Activated T-cell treated with anti-CD3 and anti-CD28 coated beads for 4 hours (primary cell): ENCODE data around the gene DLG2.

ENCODE experiments used
- DNase-seq: peaks from one replicate; pipeline ENCODE4 v3.0.0-alpha.2; 2020

The DLG2 gene

GRCh38 chr11:83862691-83863090, 1764.5 kb downstream of the DLG2 start:
- no peak for DNase-seq

GRCh38 chr11:83862033-83862432, 1765.1 kb downstream of the DLG2 start:
- no peak for DNase-seq

DNA sequence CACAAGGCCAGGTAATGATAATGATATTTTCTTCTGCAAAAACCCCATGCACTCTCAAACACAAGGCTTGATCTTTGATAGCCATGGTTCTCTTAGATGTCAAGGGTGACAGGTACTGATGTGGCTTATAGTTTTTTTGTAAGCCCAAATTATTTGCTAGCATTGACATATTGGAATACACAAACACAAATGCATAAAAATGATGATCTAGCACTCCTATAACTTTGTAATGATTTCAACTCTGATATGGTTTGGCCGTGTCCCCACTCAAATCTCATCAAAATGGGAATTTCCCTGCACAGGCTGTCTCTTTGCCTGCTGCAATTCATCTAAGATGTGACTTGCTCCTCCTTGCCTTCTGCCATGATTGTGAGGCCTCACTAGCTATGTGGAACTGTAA, 1768.5 kb downstream of the DLG2 start:
- no peak for DNase-seq

- no peak for DNase-seq
Measured at GRCh38 chr11:83855237-83855636, 1771.9 kb downstream of the DLG2 start.

DNA sequence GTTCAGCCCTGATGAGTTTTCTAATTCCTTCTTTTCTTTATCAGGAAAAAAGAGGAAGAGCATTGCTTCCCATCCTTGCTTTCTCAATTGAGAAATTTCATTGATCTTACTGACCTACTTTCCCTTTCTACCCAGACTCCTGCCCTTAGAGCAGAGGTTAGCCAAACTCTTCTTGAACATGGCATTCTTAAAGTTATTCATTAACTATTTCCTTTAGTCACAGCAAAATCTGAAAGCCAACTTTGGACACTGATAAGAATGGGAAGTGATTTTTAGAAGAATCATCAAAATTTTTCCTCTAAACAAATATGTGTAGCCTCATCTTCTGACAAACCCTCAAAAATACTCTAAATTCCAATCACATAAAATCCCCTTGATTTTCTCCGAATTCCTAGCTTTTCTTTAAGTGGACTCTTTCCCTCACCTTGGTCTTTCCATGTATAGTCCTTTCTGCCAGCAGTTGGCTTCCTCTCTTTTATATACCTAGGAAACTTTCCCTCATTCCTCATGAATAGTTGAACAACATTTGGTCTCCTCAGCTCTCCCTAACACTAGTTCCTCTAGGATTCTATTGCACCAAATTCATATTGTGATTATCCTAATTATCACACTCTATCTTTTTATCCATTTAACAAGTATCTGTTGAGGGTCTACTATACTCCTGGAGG, 1774.2 kb downstream of the DLG2 start:
- no peak for DNase-seq

DNA sequence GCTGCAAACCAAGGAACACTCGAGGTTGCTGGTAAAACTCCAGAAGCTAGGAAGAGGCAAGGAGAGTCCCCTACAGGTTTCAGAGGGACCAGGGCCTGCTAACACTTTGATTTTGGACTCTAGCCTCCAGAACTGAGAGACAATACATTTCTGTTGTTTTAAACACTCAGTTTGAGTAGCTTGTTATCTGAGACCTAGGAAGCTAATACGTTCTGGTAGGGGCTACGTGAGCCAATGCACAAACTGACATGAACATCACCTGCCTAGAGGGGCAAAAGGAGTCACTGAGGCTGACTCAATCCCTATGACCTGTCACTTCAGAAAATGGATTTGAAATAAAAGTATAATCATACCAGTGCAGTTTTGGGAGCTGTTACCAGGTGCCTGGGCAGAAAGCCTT, 1775.1 kb downstream of the DLG2 start:
- DNase-seq: no peak

- no peak for DNase-seq
Measured at GRCh38 chr11:83847467-83848034, 1779.6 kb downstream of the DLG2 start.

- DNase-seq: no peak
Measured at GRCh38 chr11:83845797-83846196, 1781.3 kb downstream of the DLG2 start.

DNA sequence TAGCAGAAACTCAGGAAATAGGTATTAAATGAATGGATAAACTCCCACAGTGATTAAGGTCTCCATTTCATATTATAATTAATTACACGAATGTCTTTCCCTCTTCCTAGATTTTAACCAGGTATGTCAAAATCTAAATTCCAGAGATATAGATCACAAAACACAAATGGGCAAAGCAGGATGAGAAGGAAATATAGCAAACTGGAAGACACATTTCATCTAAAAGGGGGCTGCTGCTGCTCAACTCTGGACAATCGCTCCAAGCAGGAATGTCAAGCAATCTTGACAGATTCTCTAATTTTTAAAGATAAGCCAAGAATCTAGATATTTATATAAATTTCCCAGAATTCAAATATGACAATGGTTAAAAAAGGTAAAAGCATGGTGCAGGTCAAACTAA, 1786.8 kb downstream of the DLG2 start:
- DNase-seq: no peak

- DNase-seq: no peak
Measured at GRCh38 chr11:83836883-83837654, 1790.1 kb downstream of the DLG2 start.

DNA sequence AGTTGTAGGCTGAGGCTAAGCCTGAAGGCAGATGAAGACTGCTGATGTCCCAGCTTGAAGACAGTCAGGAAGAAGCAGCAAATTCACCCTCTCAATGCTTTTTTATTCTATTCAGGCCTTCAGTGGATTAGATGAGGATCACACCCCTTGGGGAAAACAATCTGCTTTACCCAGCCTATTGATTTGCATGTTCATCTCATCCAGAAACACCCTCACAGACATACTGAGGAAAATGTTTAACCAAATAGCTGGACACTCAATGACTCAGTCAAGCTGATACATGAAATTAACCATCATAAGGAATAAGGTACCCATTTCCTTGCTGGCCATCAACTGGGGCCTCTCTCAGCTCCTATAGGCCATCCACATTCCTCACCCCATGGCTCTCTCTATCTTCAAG, 1791.1 kb downstream of the DLG2 start:
- DNase-seq: no peak

GRCh38 chr11:83835423-83835822, 1791.7 kb downstream of the DLG2 start:
- DNase-seq: no peak

- DNase-seq: no peak
Measured at GRCh38 chr11:83831929-83832328, 1795.2 kb downstream of the DLG2 start.

- DNase-seq: no peak
Measured at GRCh38 chr11:83827940-83828554, 1799.1 kb downstream of the DLG2 start.

DNA sequence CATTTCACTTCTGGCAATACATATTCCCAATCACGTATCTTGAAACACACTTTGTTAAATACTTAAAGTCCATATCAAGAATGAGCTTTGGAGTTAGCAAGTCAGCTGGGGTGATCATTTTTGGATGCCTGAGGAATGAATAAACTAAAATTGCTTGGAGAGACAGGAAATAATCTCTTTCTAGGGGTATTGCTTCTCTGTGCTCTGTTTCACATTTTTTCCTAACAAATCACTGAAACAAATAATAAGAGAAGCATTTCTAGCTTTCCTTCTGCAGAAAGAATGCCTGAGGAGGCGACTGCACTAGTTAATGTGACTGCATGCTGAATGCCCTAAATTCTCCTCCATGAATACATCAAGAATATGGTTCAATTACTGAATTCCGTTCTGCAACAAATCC, 1799.6 kb downstream of the DLG2 start:
- DNase-seq: no peak

GRCh38 chr11:83826078-83826477, 1801.1 kb downstream of the DLG2 start:
- DNase-seq: no peak

DNA sequence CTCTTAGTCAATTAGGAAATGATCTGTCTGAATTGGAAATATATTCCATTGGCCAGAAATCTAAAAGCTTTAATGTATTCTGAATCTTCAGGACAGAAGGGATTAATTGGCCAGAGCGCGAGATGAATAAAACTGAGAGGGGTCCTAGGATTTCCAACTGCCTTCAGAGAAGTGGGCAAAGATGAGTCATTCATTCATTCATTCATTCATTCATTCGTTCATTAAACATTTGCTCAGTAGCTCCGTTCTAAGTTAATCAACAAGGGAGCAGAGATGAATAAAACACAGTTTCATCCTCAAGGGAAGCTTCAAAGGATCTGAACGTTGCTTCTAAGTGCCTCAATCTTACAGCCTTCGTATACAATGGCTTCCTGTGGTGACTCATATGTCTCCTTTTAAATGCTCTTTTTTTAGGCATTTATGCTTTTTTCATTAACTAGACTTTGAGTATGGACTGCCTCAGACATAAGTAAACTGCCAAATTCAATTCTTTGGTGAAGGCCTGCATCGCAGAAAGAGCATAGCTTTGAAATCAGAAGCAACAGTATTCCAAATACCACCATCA, 1803.6 kb downstream of the DLG2 start:
- no peak for DNase-seq

DNA sequence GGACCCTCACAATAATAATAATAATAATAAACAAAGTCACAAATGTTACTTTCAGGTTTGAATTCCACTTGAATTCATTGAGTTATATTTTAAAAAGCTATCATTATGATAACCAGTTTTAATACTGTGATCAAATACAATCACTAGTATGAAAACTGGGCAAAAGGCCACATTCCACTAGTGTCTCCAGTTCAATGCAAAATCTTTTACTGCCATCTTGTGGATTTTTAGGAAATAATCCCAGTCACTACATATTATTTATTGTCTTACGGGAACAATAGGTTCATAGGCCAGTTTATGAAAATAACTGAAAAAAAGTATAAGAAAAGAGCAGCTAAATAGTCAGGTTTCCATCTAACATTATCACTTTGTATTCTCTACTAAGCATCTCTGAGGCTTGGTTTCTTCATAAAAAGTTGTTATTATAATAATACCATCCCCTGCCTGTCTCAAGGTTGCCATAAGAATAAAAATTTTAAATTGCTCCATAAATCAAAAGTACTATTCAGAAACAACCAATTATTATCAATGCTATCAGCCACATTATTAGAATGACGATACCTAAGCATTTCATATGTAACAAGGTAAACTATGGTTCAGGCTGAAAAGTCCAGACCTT, 1807.1 kb downstream of the DLG2 start:
- DNase-seq: no peak

- DNase-seq: no peak
Measured at GRCh38 chr11:83818349-83818748, 1808.8 kb downstream of the DLG2 start.

GRCh38 chr11:83816572-83817187, 1810.5 kb downstream of the DLG2 start:
- no peak for DNase-seq

DNA sequence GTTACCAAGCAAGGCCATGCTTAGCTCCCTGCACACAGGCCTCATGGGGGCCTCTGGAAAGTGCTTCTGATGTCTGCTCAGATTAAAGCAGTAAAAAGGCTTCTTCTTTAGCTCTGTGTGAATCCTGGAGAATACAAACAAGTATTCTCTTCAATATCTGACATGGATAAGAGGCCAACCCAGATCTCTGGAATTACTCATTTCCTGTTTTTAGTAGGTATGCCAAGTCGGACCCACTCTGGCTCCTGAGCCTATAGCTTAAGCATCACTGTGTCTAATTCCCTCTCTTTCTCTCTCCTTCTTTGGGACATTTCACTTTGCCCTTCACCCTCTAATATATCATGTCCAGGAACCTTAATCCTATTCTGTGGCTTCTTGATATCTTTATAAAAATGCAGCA, 1811.4 kb downstream of the DLG2 start:
- DNase-seq: no peak

- no peak for DNase-seq
Measured at GRCh38 chr11:83813296-83813695, 1813.8 kb downstream of the DLG2 start.

GRCh38 chr11:83809274-83809673, 1817.9 kb downstream of the DLG2 start:
- DNase-seq: no peak
